Astrocyte of the hippocampus (primary cell): ENCODE results near the gene CYTH3.
"Not testable (repeated sequence)": the region's sequence is repeated elsewhere in the genome, so short reads cannot be mapped to it uniquely, and the experiment has no call there.

Experiments used
- DNase-seq: peaks from one replicate; pipeline ENCODE4 v3.0.0; 2011; ENCODE audit warnings: low read depth, low spot score

CYTH3 gene

DNA sequence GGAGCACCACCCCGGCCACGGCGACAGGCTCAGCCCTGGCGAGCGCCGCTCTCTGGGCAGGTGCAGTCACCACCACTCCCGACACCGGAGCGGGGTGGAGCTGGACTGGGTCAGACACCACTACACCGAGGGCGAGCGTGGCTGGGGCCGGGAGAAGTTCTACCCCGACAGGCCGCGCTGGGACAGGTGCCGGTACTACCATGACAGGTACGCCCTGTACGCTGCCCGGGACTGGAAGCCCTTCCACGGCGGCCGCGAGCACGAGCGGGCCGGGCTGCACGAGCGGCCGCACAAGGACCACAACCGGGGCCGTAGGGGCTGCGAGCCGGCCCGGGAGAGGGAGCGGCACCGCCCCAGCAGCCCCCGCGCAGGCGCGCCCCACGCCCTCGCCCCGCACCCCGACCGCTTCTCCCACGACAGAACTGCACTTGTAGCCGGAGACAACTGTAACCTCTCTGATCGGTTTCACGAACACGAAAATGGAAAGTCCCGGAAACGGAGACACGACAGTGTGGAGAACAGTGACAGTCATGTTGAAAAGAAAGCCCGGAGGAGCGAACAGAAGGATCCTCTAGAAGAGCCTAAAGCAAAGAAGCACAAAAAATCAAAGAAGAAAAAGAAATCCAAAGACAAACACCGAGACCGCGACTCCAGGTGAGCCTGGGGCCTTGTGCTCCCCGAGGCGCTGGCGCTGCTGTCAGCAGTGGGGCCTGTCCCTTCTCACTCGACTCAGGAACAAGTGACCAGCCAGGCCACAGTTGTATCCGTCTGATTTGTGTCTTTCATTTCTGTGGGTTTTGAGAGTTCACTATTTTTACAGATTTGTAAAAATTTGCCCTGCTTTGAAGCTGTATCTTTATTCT is 117.7 kb downstream of the CYTH3 start:
- DNase-seq: no peak

DNA sequence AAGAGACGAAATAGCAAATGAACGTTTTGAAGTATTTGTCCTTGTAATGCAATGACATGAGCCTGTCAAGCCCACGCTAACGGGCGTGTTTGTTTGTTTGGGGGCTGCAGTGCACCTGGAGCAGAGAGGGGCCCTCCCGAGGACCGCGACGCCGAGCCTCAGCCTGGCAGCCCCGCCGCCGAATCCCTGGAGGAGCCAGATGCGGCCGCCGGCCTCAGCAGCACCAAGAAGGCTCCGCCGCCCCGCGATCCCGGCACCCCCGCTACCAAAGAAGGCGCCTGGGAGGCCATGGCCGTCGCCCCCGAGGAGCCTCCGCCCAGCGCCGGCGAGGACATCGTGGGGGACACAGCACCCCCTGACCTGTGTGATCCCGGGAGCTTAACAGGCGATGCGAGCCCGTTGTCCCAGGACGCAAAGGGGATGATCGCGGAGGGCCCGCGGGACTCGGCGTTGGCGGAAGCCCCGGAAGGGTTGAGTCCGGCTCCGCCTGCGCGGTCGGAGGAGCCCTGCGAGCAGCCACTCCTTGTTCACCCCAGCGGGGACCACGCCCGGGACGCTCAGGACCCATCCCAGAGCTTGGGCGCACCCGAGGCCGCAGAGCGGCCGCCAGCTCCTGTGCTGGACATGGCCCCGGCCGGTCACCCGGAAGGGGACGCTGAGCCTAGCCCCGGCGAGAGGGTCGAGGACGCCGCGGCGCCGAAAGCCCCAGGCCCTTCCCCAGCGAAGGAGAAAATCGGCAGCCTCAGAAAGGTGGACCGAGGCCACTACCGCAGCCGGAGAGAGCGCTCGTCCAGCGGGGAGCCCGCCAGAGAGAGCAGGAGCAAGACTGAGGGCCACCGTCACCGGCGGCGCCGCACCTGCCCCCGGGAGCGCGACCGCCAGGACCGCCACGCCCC is 118.5 kb downstream of the CYTH3 start:
- DNase-seq: no peak

DNA sequence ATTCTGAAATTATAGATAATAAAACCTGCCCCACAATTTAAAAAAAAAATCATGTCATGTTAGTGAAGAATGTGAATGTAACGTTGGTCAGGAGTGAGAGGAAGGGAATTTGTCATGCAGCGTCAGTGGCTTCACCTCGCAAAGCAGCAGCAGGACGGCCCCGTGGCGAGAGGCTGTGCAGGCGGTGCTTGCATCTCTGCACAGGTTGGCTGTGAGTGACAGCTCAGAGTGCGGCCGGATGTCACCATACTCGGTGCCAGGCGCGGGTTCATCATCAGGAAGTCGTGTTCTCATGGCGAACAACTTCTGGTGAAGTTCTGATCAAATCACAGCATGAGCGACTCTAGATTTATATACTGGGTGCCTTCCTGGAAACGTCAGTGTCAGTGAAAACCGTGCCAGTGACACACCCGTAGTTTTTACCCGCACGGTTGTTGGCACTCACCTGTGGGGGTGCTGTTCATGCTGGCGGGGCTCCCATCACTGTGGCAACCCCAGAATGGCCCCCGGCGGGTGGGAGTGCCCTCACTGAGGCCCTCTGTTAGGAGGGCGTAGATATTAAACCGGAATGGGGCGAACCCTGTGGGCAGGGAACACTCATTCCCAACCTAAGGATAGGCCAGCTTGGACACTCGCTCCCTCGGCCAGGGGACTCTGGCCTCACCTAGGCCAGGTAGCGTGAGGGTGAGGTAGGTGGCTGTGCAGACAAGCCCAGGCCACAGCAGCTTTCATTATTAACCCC is 120.3 kb downstream of the CYTH3 start:
- no peak for DNase-seq

DNA sequence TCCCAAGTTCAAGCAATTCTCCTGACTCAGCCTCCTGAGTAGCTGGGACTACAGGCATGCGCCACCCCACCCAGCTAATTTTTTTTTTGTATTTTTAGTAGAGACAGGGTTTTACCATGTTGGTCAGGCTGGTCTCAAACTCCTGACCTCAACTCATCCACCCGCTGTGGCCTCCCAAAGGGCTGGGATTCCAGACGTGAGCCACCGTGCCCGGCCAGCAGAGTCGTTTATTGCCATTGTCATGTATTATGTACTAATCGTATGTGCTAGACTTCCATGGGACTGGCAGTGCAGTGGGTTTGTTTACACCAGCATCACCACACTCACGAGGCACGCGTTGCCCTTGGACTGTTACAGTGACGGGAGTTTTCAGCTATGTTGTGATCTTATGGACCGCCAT is 120.9 kb downstream of the CYTH3 start:
- not testable (repeated sequence) for DNase-seq

DNA sequence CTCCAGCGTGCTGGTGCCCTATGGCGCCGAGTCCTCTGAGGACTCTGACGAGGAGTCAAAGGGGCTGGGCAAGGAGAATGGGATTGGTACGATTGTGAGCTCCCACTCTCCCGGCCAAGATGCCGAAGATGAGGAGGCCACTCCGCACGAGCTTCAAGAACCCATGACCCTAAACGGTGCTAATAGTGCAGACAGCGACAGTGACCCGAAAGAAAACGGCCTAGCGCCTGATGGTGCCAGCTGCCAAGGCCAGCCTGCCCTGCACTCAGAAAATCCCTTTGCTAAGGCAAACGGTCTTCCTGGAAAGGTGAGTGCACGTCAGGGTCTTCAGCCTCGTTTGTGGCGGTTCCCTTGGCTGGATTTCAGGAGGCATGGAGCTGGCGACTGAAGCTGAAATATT is 122.4 kb downstream of the CYTH3 start:
- DNase-seq: no peak

DNA sequence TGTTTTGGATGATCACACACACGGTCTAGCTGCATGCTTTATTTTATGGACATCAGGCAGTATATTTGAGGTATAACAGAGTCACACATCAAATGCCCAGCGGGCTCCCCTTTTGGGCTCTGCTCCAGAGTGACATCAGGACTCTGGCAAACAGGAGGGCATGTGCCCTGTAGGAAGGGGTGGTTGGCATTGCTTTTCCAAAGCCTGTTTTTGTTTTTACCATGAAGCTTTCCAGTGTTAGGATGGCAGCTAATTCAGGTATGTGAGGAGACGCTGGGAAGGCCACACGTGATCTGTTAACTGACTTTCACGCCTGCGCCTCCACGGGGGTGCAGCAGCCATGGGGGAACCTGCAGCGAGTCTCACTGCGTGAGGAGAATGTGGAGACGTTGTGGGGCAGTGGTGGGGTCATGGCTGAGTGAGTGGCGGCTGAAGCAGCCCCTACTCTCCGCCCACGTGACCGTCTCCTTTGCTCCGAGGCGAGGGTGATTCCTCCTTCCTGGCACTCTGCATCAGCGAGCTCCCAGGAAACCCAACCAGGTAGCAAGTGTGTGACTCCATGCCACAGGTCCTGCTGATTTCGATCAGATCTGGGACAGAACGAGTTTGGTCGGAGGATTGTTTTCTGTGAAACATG is 123.6 kb downstream of the CYTH3 start:
- DNase-seq: no peak

DNA sequence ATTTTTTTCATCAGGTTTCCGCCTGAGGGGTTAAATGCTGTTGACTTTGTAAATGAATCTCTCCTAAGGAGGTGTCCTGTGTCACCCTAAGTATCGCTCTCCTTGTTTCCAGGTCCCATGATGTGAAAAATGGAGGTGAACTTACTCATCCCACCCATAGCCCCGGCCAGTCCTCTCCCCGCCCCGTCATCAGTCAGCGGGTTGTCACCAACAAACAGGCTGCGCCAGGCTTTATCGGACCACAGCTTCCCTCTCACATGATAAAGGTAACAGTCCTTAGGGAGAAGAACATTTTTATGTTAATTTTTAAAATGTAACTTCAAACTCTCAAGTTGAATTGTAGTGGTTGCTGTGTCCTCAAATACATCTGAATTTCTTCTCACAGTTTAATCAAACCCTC is 124.8 kb downstream of the CYTH3 start:
- DNase-seq: no peak

DNA sequence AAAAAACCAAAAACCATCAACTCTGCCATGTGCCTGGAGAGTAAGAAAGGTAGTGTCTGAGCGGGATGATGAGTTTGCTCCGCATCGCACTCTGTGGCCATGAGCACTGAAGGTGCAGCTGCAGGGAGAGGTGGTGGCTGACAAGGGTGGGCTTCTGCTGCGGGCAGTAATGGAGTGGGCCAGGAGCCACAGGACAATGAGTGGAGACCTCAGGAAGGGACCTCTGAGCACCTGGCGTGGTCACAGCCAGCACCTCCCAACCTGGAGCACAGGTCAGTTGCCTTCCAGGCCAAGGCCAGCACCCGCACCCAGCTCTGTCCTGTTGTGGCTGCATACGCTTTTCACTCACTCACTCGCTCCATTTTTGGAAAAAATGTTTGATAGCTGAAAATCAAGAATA is 125.8 kb downstream of the CYTH3 start:
- DNase-seq: no peak

DNA sequence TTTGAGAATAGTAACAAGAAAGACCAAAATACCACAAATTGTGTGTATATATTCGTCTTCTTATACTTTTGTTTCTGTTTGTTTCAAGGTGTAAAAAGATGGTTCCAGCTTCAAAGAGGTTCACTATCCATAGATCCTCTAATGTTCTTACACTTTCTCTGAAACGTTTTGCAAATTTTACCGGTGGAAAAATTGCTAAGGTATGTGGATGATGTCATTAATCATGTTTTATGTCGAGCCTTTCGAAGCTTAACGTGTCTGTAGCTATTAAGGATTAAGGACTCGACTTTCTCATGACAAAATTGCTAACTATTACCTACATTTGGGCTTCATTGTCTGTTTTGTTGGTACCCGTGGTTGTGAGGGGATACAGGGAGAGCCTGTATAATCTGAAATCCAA is 128.4 kb downstream of the CYTH3 start:
- no peak for DNase-seq

DNA sequence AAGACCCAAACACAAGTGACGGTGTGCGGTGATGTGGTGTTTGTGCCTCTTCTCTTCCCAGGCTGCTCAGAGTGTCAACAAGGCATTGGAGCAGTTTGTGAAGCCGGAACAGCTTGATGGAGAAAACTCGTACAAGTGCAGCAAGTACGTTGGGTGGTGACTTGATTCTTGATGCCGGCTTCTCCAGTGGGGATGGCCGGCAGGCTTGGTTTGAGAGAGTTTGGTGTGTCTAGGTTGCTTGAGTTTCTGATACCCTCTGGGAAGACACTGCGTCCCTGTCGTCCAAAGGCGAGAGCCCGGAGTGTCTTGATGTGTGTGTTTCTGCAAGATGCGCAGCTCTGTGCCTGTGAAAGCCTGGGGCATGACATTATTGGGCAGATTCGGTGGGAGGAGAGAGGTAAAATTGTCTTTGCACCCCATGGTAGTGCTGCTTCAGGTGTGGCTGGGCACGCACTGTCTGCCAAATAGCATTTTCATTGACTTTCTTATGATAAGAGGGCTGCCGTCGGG is 129.5 kb downstream of the CYTH3 start:
- DNase-seq: no peak

DNA sequence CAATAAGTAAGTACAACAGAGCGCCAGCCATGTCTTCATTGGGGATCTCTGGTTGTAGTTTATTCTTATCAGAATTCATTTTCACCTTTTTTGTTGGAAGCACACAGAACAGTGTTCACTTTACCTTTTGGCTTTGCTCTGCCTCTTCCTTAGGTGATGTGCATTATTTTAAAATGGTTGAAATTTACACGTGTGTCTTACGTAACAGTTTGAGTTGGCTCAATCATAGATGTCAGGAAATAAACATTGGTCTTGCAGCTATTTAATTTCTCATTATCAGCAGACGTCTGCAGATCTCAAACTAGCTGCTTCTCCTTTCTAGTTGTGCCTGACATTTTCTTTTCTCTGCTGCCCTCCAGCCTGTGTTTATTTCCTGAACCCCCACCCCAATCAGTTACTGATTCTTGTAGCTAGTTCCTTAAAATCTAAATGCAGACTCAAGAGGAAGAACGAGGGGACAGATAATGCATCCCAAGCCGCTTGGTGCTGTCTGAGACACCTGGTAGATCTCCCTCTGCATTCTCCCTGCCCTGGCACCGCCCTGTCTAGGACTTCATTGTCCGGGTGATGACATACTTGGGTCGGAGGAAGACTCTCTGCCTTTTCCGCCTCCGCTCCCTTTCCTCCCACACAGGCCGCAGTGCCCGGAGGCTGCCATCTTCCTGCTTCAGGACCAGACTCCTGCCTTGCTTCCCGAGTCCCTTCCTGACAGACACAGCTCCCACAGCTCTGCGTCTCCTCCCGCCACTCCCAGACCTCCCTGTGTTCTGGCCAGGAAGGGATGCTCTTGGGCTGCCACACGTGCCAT is 133.0 kb downstream of the CYTH3 start:
- no peak for DNase-seq

DNA sequence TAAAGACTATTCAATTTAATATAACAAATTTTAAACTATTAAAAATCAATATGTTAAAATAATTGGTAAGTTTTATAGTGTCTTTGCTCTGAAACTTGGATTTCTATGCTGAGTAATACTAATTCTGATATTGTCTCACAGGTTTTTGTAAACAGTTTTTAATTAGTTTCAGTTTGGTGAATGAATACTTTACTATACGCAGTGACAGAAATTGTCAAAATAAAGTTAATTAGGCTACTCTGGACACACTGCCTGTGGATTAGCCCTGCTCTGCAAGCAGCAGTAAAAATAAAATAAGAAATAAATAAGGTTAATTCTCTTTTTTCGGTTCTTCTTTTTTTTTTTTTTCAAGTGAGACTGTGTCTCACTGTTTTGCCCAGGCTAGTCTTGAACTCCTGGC is 135.9 kb downstream of the CYTH3 start:
- no peak for DNase-seq

DNA sequence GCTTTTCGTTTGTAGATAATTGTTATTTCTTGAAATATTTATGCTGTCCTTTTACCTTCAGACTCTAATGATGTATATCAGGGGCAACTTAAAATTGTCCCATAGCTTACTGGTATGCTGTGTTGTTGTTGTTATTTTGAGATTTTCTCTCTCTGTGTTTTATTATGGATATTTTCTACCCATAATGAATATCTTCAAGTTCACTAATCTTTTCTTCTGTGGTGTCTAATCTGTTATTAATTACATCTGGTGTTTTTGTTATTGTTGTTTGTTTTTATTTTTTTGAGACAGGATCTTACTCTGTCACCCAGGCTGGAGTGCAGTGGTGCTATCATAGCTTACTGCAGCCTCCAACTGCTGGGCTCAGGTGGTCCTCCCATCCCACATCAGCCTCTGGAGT is 139.2 kb downstream of the CYTH3 start:
- DNase-seq: no peak

DNA sequence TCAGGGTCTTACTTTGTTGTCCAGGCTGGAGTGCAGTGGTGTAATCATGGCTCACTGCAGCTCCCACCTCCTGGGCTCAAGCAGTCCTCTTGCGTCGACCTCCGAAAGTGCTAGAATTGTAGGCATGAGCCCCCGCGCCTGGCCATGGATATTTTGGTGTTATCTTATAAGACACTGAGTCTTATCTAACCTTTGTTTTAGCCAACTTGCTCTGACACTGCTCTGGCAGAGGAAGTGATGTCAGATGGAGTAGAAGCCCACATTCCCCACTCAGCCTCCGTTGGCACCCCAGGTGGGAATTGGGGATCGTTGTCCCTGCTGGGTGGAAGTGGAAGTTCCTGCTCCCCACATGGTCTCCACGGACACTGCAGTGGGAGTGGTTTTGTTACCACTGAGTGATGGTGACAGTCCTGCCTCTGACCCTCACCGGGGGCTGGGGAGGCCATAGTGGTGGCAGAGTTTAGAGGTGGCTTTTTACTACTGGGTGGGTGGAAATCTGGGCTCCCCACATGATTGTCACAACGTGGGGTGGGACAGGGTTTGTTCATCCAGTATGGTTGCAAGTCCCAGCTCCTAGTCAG is 142.3 kb downstream of the CYTH3 start:
- DNase-seq: no peak

DNA sequence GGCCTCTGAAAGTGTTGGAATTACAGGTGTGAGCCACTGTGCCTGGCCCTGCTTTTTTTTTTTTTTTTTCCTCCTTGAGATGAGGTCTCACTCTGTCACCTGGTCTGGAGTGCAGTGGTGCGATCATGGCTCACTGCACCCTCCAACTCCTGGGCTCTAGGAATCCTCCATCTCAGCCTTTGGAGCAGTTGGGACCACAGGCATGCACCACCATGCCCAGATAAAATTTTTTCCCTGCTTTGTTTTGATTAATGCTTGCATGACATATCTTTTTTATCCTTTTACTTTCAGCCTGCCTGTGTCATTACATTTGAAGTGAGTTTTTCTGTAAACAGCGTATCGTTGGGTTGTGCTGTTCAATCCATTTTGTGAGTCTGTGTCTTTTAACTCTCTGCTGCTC is 144.2 kb downstream of the CYTH3 start:
- peak; percentile 78 for DNase-seq

DNA sequence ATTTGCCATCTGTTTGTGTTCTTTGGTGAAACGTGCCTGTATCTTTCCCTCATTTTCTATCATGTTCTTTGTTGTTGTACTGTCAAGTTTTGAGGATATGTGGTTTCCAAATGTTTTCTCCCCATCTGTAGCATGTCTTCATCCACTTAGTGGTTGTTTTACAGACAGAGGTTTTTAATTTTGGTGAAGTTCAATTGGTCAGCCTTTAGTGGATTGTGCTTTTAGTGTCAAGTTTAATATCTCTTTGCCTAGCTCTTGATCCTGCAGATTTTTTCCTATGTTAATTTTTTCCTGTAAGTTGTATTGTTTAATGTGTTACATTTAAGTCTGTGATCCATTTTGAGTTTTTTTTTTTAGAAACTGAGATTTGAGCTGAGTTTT is 145.3 kb downstream of the CYTH3 start:
- no peak for DNase-seq

DNA sequence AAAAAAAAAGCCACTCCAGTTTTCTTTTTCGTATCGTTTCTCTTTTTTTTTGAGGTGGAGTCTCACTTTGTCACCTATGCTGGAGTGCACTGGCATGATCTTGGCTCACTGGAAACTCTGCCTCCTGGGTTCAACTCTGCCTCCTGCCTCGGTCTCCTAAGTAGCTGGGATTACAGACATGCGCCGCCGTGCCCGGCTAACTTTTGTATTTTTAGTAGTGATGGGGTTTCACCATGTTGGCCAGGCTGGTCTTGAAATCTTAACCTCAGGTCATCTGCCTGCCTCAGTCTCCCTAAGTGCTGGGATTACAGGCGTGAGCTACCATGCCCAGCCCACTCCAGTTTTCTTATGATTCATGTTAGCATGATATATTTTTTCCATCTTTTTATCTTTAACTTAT is 148.6 kb downstream of the CYTH3 start:
- DNase-seq: no peak

DNA sequence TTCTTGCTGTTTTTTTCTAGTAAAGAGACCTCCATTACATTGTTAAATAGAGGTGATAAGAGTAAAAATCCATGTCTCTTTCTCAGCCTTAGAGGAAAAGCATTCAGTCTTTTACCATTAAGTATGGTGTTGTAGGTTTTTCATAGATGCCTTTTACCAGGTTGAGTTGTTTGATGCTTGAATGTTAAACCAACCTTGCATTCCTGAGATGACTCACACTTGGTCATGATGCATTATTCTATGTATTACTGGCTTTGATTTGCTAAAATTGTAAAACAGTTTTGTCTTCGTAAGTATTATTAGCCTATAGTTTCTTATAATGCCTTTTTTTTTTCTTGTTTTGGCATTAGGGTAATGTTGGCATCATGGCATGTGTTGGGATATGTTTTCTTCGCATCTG is 151.3 kb downstream of the CYTH3 start:
- DNase-seq: peak; percentile 25

DNA sequence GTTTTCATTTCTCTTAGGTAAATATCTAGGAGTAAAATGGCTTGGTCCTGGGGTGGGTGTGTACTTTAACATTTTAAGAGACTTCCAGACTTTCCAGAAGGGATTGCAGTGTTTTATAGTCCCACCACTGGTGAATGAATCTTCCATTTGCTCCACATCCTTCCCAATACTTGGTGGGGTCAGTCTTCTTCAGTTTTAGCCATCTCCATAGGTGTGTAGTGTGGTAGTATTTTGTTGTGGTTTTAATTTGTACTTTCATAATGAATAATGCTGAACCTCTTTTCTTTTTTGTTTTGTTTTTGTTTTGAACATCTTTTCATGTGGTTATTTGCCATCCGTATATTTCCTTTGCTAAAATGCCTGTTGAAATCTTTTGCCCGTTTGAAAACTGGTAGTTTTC is 154.9 kb downstream of the CYTH3 start:
- no peak for DNase-seq

DNA sequence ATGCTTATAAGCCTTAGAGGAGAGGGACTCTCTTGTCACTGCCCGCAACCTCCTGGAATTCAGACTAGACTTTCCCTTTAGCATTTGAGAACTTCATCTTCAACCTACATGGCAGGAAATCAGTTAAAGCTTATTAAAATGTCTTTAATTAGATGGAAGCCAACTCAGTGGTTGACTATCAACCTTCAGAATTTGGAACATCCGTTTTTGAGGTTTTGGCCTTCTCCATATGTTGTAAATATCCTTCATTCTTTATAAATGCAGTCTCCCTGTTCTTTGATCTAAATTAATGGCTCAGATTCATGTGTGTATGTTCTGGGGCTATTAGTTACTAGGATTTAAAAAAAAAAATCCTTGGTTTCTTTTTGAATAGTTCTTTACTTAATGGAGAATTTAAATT is 156.2 kb downstream of the CYTH3 start:
- no peak for DNase-seq
